HCT116 (cell line): Measurements from ENCODE around the gene REEP6. TPM values are rescaled to one million over a fixed set of nuclear protein-coding genes. Genes with fewer than 3 reads are reported as not detected.

Experiments used
- ATAC-seq: fragments of 200-7000 bp; cut with Tn5 transposase; 2 replicates; pipeline ENCODE4 v1.9.1; 2020; ENCODE audit warnings: mild to moderate bottlenecking, moderate library complexity
- BruUV-seq: library from RNA; stranded (reverse); fragments of 400-500 nt; replicated peaks from 2 replicates; lab custom pipeline; 2021; lab: Mats Ljungman, UMichigan
- CTCF ChIA-PET: fragments of 300-600 bp; sonication (Branson Sonifier 250); formaldehyde crosslinking; loops from one replicate; lab custom pipeline; 2021; ENCODE audit warnings: antibody characterized with exemption; lab: Charles Lee
- POLR2A ChIA-PET: fragments of 300-600, 350-600 bp; sonication (Branson Sonifier 250); formaldehyde crosslinking; loops from one replicate; lab custom pipeline; 2021; ENCODE audit warnings: antibody characterized with exemption; lab: Charles Lee
- RAD21 ChIA-PET, 2 experiments: fragments of 300-600 bp; sonication (Branson Sonifier 250); formaldehyde crosslinking; loops; one replicate each; lab custom pipeline; 2023; ENCODE audit warnings: low total read pairs in 2 of 2; ENCODE audit not compliant: uncharacterized antibody in 2 of 2, unreplicated experiment in 2 of 2, low non-redundant PET in 1 of 2; lab: Charles Lee
- DNase-seq: peaks from one replicate; pipeline ENCODE4 v3.0.0-alpha.2; 2010; ENCODE audit warnings: low read depth, low spot score
- H2AFZ ChIP-seq: fragments of 200-600 bp; shearing (Covaris generic), sonication (generic); 2 replicates; pipeline ENCODE4 v1.6.1; 2017; ENCODE audit warnings: low read depth, mixed run types, mixed read lengths, antibody characterized with exemption, low read length; ENCODE audit not compliant: poor library complexity, severe bottlenecking
- H3K27ac ChIP-seq: 2 replicates; pipeline ENCODE4 v1.5.1; 2012; ENCODE audit warnings: low read depth, low read length
- H3K27me3 ChIP-seq: fragments of 200-600 bp; sonication (generic); 2 replicates; pipeline ENCODE4 v1.6.1; 2016; ENCODE audit warnings: mixed run types, low read length, mixed read lengths; ENCODE audit not compliant: insufficient read depth
- H3K36me3 ChIP-seq, 2 experiments: fragments of 200-500 bp in 1 of 2; fragments of 200-600 bp in 1 of 2; sonication (Bioruptor generic) in 1 of 2; sonication (generic) in 1 of 2; 2 replicates each; pipeline versions ENCODE4 v1.5.1 to v1.6.1; 2014 to 2016; ENCODE audit warnings: low read length in 2 of 2, inconsistent platforms in 1 of 2, mixed read lengths in 1 of 2, mixed run types in 1 of 2; ENCODE audit not compliant: insufficient read depth in 2 of 2, control insufficient read depth in 1 of 2
- H3K4me1 ChIP-seq, 2 experiments: fragments of 200-600 bp in 1 of 2; sonication (generic) in 1 of 2; 2 replicates each; pipeline versions ENCODE4 v1.5.1 to v1.6.1; 2012 to 2017; ENCODE audit warnings: low read length in 2 of 2, inconsistent platforms in 1 of 2, mild to moderate bottlenecking in 1 of 2, mixed read lengths in 1 of 2, mixed run types in 1 of 2, moderate library complexity in 1 of 2; ENCODE audit not compliant: insufficient read depth in 2 of 2, control insufficient read depth in 1 of 2
- H3K4me2 ChIP-seq: fragments of 200-600 bp; sonication (generic); 2 replicates; pipeline ENCODE4 v1.6.1; 2017; ENCODE audit warnings: mixed run types, low read length, mixed read lengths
- H3K4me3 ChIP-seq, 2 experiments: fragments of 200-600 bp in 1 of 2; sonication (generic) in 1 of 2; replicated peaks in 1 of 2; 2 replicates each; pipeline ENCODE4 v1.5.1; 2011 to 2016; ENCODE audit warnings: low read length in 2 of 2, control low read depth in 1 of 2, low read depth in 1 of 2, mild to moderate bottlenecking in 1 of 2, mixed read lengths in 1 of 2, mixed run types in 1 of 2
- H3K79me2 ChIP-seq: fragments of 200-600 bp; sonication (generic); 2 replicates; pipeline ENCODE4 v1.6.1; 2017; ENCODE audit warnings: mild to moderate bottlenecking, mixed run types, low read length, moderate library complexity, mixed read lengths; ENCODE audit not compliant: insufficient read depth
- H3K9ac ChIP-seq: fragments of 200-600 bp; sonication (generic); 2 replicates; pipeline ENCODE4 v1.6.1; 2016; ENCODE audit warnings: low read length, mixed read lengths
- H3K9me2 ChIP-seq: fragments of 200-600 bp; sonication (generic), shearing (Covaris generic); 2 replicates; pipeline ENCODE4 v1.6.1; 2017; ENCODE audit warnings: mixed run types, mild to moderate bottlenecking, moderate library complexity; ENCODE audit not compliant: insufficient read depth
- H3K9me3 ChIP-seq, 2 experiments: fragments of 200-500 bp in 1 of 2; fragments of 200-600 bp in 1 of 2; sonication (Bioruptor generic) in 1 of 2; sonication (generic) in 1 of 2; 2 replicates each; pipeline ENCODE4 v1.6.1; 2014 to 2017; ENCODE audit warnings: low read length in 2 of 2, mixed read lengths in 2 of 2, inconsistent platforms in 1 of 2, low read depth in 1 of 2, mild to moderate bottlenecking in 1 of 2, mixed run types in 1 of 2, moderate library complexity in 1 of 2; ENCODE audit not compliant: control insufficient read depth in 1 of 2, insufficient read depth in 1 of 2
- H4K20me1 ChIP-seq: fragments of 200-600 bp; sonication (generic), shearing (Covaris generic); 2 replicates; pipeline ENCODE4 v1.6.1; 2017; ENCODE audit warnings: mixed run types, mild to moderate bottlenecking, moderate library complexity; ENCODE audit not compliant: insufficient read depth
- CEBPB ChIP-seq: IDR thresholded peaks from 2 replicates; pipeline ENCODE4 v1.6.1; 2012; ENCODE audit warnings: low read depth
- ELF1 ChIP-seq: IDR thresholded peaks from 2 replicates; pipeline ENCODE4 v1.6.1; 2012; ENCODE audit warnings: low read depth, borderline replicate concordance
- EZH2phosphoT487 ChIP-seq: fragments of 200-600 bp; IDR thresholded peaks from 2 replicates; pipeline ENCODE4 v1.6.1; 2018; ENCODE audit warnings: antibody characterized with exemption, borderline replicate concordance
- FOSL1 ChIP-seq: IDR thresholded peaks from 2 replicates; pipeline ENCODE4 v1.6.1; 2012; ENCODE audit warnings: low read depth
- JUND ChIP-seq: IDR thresholded peaks from 2 replicates; pipeline ENCODE4 v1.6.1; 2012
- MAX ChIP-seq: IDR thresholded peaks from 2 replicates; pipeline ENCODE4 v1.6.1; 2012
- POLR2AphosphoS5 ChIP-seq: IDR thresholded peaks from 2 replicates; pipeline ENCODE4 v1.6.1; 2011; ENCODE audit warnings: mild to moderate bottlenecking, low read depth, low read length, moderate library complexity
- REST ChIP-seq: IDR thresholded peaks from 2 replicates; pipeline ENCODE4 v1.6.1; 2012; ENCODE audit warnings: low read depth
- SRF ChIP-seq: IDR thresholded peaks from 2 replicates; pipeline ENCODE4 v1.6.1; 2012; ENCODE audit warnings: low read depth
- TCF7L2 ChIP-seq: IDR thresholded peaks from 2 replicates; pipeline ENCODE4 v1.7.0; 2011; ENCODE audit warnings: borderline replicate concordance, inconsistent platforms; ENCODE audit not compliant: insufficient read depth, insufficient read length; ENCODE audit errors: extremely low read depth
- ZBTB33 ChIP-seq: IDR thresholded peaks from 2 replicates; pipeline ENCODE4 v1.6.1; 2011; ENCODE audit warnings: mild to moderate bottlenecking, low read length, moderate library complexity; ENCODE audit not compliant: insufficient replicate concordance; ENCODE audit errors: extremely low read depth
- intact Hi-C: fragments of 100-400 bp; cut with micrococcal nuclease; formaldehyde crosslinking; loops from 2 replicates; pipeline ENCODE4 v1.10.0; 2022
- total RNA-seq: library from RNA; stranded (reverse); gene quantifications from one replicate; pipeline ENCODE4 v1.2.1, GENCODE V29; 2021; ENCODE audit not compliant: unreplicated experiment

The REEP6 gene
- total RNA-seq, 1 experiment from 2014 or later, result 53.9 TPM

GRCh38 chr19:1520203-1520780 lies 29.3 kb downstream of the REEP6 start:
- Histone ChIP-seq H3K9me3 (no peaks in the 10 kb centered on the region), H3K4me1 (no peaks in the 10 kb centered on the region), H2AFZ (no peak overlapping the region), H3K9ac (no peak overlapping the region), H3K79me2 (no peaks in the 10 kb centered on the region), H4K20me1 (no peaks in the 10 kb centered on the region), H3K9me2 (no peaks in the 10 kb centered on the region), H3K36me3 (no peaks in the 10 kb centered on the region), H3K27me3 (no peaks in the 10 kb centered on the region), H3K4me3 (no peak overlapping the region), H3K4me2 (no peak overlapping the region), H3K27ac (no peak overlapping the region; the same call in 1 of the 2 replicates)
- intact Hi-C loops, result no loop called here
- TF ChIP-seq REST (no peak), FOSL1 (no peak), TCF7L2 (no peak), POLR2AphosphoS5 (no peak), SRF (no peak), MAX (no peak), JUND (no peak), EZH2phosphoT487 (no peak), ZBTB33 (no peak), ELF1 (no peak), CEBPB (no peak)
- BruUV-seq, result no TSS peak
- RAD21 ChIA-PET, result no interaction called here
- POLR2A ChIA-PET, result no interaction called here
- ATAC-seq (no peak), DNase-seq (no peak)
- CTCF ChIA-PET, result no interaction called here
